ENCODE measurements around the gene CLASRP.

The CLASRP gene

DNA sequence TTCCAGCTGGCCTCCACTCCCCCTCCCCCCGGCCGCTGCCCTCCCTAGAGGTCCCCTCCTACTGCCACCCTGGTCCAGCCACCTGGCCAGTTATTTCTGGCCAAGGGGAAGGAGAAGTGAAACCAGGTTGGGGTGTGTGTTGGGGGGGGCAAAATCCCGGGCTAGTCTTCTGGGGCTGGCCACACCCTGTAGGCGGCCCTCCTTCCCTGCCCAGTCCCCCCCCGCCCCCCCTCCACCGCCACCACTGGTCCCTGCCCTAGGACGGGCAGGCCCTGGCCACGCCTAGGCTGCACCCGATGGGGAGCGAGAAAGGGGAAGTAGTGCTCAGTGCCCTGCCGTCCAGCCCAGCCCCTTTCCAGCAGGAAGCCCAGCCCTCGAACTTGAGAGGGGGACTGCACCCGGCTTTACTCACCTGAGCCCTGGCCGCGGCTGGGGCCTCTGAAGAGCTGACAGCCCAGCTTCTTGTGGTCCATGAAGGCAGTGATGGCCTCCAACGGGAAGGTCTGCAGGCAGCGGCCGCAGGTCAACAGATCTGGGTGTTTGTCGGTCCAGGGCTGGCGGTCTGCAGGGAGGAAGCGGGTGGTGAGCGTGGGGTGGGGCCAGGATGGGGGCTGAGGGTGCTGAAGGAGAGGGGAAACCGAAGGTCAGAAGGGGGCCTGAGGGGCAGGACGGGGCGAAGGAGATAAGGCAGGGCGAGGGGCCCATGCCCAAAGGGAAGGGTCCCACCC, 36.6 kb downstream of the CLASRP start:
- TF ChIP-seq, protein P1, sequence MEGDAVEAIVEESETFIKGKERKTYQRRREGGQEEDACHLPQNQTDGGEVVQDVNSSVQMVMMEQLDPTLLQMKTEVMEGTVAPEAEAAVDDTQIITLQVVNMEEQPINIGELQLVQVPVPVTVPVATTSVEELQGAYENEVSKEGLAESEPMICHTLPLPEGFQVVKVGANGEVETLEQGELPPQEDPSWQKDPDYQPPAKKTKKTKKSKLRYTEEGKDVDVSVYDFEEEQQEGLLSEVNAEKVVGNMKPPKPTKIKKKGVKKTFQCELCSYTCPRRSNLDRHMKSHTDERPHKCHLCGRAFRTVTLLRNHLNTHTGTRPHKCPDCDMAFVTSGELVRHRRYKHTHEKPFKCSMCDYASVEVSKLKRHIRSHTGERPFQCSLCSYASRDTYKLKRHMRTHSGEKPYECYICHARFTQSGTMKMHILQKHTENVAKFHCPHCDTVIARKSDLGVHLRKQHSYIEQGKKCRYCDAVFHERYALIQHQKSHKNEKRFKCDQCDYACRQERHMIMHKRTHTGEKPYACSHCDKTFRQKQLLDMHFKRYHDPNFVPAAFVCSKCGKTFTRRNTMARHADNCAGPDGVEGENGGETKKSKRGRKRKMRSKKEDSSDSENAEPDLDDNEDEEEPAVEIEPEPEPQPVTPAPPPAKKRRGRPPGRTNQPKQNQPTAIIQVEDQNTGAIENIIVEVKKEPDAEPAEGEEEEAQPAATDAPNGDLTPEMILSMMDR (IDR thresholded peaks at IDR 0.05; ENCODE audit: low read depth, low read length, missing control alignments), result no peak
- no peak for DNase-seq (ENCODE audit: low read depth)
- in situ Hi-C loops (cut with HindIII; ENCODE audit: low sequenced_read_pairs), result no loop called here
- peak overlapping the region; percentile 39 for H3K4me3 ChIP-seq (ENCODE audit: low read depth, low read length)

DNA sequence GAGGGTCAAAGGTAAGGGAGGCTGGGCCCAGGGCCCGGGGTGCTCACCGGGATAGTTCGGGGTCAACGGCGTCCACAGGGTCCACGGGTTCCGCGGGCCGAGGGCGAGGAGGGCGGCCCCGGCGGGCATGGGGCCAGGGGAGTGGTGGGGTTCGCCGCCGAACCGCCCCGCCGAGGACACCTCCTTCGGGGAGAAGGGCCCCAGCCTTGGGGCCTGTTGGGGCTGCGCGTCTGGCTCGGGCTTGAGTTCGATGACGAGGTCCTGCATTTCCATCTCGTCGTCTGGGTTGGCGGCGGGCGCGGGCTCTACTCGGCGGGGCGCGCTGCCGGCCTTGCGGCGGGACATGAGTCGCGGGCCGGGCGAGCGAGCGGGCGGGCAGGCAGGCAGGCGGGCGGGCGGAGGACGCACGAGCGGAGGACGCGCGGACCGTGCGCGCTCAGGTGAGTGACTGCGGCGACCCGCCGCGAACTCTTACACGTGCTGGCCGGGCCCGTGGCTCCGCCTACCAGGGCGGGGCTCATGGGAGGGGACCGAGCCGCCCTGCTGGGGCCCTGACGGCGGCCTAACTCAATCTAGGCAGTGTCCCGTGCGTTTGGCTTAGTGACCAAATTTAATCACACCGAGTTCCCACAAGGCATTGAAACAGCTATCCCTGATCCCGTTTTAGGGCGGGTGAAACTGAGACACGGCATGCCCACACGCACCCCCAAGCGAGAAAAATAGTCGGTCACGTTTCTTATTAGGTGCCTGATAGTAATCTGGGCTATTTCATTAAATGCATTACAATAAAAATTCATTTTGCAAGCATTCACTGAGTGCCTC, 37.4 kb downstream of the CLASRP start, which contains the start of gene ZNF296:
Gene ZNF296 (minus strand): TSS at position 450 of the 822 bp plus-strand sequence. CDS start 105 bp downstream, at position 345.
- TF ChIP-seq, protein P1 (IDR thresholded peaks at IDR 0.05; ENCODE audit: low read depth, low read length, missing control alignments), result no peak
- H3K4me3 ChIP-seq (ENCODE audit: low read depth, low read length), result peak within 1 kb of the TSS; percentile 39
- in situ Hi-C loops (cut with HindIII; ENCODE audit: low sequenced_read_pairs), result no loop called here
- no peak for DNase-seq (ENCODE audit: low read depth)

DNA sequence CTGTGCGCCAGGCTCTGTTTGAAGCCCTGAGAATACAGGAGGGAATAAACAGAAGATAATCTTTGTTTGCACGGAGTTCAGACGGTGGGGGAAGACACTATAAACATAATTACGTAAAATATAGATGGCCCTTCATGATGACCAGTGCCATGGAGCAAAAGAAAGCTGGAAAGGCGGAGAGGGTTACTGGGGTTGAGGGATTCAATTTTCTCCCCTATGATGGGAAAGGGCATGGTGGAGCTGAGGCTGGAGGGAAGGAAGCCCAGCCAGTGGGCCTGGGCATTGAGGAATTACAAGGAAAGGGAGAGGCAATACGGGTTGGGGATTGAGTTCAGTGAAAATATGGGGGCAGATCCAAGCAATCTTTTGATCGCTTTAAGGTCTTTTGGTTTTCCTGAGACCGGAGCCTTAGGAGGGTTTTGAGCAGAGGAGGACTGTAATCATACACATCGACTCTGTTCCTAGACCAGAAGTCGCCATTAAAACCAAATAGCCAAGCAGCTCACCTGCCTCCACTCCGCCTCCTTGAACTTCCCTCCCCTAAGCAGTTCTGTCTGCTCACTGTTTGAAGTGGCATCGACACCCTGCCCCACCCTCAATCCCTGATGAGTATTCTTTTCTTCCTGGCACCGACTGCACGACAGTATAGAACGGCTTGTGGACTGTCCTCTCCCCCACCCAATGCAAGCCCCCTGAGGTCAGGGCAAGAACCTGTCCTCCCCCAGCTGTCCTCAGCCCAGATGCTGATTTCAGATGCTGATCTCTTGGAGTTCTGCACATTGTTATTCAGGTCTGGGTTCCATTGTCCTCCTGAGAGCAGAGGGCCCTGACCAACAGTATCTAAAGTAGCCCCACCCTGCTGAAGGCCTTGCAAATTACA, 38.2 kb downstream of the CLASRP start:
- in situ Hi-C loops (cut with HindIII; ENCODE audit: low sequenced_read_pairs), result no loop called here
- TF ChIP-seq, protein P1 (IDR thresholded peaks at IDR 0.05; ENCODE audit: low read depth, low read length, missing control alignments), result no peak
- H3K4me3 ChIP-seq (ENCODE audit: low read depth, low read length), result peak overlapping the region; percentile 39
- DNase-seq (ENCODE audit: low read depth), result no peak

DNA sequence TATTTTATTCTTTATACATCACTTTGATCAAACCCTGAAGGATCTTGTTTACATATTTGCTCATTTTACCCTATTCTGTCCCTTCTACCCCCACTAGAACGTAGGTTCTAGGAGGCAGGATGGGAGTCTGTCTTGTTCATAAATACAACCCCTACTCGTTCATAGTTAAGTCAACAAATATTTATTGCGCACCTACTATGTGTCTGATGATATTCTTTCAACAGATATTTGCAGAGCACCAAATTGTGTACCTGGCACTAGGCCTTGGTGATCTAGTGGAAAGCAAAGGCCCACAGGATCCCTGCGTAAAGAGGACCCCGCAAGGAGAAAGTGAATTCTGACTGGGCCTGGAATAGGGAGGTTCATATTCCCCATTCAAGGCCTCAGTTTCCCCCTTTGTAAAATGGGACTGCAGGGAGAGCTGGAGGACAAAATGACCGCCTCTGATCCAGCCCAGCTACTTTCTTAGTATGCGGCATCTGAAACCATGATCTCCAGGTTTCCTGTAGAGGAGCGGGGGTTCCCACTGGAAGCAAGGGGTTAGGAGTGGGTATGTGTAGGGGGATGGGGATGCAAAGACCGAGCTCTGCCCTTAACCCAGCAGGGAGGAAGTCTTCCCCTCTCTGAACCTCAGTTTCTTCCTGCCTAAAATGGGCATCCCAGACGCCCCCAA, 39.7 kb downstream of the CLASRP start:
- TF ChIP-seq, protein P1 (IDR thresholded peaks at IDR 0.05; ENCODE audit: low read depth, low read length, missing control alignments), result no peak
- H3K4me3 ChIP-seq (ENCODE audit: low read depth, low read length), result peak overlapping the region; percentile 99
- in situ Hi-C loops (cut with HindIII; ENCODE audit: low sequenced_read_pairs), result no loop called here
- no peak for DNase-seq (ENCODE audit: low read depth)

DNA sequence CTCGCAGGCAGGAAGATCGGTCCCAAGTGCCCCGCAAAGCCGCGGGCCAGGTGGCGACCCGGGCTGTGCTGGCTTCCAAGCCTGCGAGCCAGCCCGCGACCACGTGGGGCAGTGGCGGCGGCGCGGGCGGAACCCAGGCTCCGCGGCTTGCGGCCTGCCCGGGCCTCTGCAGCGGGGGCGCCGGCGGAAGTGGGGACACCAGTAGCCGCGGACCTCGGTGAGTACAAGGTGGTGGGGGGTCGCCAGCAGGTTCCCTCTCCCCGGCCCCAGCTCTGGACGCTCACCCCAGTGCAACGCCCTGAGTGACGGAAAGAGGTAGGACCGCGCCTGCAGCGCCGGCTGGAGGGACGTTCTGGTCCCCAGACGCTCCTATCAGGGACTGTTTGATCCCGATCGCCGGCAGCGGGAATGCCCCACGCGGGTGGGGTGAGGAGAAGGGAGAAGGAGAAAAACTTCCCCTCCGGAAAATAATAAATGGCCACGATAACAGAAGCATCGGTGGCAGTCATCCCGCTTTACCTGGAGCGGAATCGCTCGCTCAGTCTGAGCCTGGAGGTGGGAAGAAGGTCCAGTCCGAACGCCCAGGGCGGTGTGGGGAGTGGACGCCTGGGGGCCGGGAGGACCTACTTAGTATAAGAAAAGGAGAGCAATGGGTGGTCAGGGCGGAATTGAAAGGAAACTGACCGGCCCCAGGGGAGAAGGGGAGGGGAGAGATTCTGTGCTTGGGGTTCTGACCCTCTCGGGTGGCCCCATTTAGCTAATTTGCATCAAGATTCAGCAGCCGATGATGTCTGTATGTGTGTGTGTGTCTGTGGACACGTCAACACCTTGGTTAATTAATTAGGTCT, 40.4 kb downstream of the CLASRP start, which contains the start of gene GEMIN7:
Gene GEMIN7 (plus strand): TSS at position 198 of the 848 bp plus-strand sequence. CDS start 10,855 bp downstream, outside the sequence.
- DNase-seq (ENCODE audit: low read depth), result no peak
- TF ChIP-seq, protein P1 (IDR thresholded peaks at IDR 0.05; ENCODE audit: low read depth, low read length, missing control alignments), result no peak
- in situ Hi-C loops (cut with HindIII; ENCODE audit: low sequenced_read_pairs), result no loop called here

More for the DNA sequence above, 40.4 kb downstream of the CLASRP start, which contains the start of gene GEMIN7:
- peak within 1 kb of the TSS; percentile 99 for H3K4me3 ChIP-seq (ENCODE audit: low read depth, low read length)
